ENCODE data around the gene GAS5.
"Not testable (repeated sequence)": the region's sequence is repeated elsewhere in the genome, so short reads cannot be mapped to it uniquely, and the experiment has no call there.

Gene GAS5

DNA sequence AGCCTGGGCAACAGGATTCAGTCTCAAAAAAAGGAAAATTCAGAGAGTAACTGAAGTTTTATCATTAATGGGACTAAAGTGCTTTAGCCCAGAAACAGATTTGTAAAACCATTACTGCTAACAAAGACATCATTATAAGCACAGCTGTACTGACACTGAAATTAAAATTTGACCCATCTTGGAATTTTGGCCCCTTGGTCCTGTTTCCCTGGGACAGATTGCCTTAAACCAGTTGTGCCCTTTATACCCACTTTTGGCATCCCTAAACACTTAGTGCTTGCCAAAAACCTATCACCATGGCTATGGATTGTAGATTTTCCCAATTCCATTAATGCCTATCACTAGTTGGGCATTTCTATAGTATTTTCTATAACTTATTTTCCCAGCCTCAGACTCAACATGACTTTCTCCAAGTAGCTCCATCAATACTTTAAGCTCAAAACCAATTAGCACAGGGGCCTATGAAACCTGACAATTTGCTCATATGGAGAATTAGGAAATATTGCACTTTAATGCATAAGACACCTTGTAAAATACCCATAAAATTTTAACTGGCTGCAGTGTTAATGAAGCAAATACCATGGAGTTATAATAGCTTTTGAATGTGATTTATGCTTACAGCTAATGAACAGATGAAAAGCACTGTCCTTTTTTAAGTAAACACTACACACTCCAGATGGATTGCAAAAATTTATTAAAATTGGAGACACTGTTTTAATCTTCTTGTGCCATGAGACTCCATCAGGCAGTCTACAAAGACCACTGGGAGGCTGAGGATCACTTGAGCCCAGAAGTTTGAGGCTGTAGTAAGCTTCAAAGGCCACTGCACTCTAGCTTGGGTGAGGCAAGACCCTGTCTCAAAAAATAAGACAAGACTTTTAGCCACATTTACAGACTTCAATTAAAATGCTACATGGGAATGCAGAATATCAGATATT lies 4.3 kb downstream of the GAS5 start:
- no peak overlapping the region for H3K4me3 ChIP-seq
- TF ChIP-seq Cebpa-rat (IDR thresholded peaks at IDR 0.05): no peak
- peaks cover 71% of the 10 kb centered on the region for H3K36me3 ChIP-seq
- peaks cover 26% of the 10 kb centered on the region for H3K4me1 ChIP-seq
- H3K27ac ChIP-seq: no peak overlapping the region
- no peaks in the 10 kb centered on the region for H3K9me3 ChIP-seq
- H3K27me3 ChIP-seq: no peaks in the 10 kb centered on the region
- H4K20me1 ChIP-seq: peaks cover 61% of the 10 kb centered on the region
- no peak overlapping the region for H3K9ac ChIP-seq
- H3K4me2 ChIP-seq: peak overlapping the region; percentile 86

DNA sequence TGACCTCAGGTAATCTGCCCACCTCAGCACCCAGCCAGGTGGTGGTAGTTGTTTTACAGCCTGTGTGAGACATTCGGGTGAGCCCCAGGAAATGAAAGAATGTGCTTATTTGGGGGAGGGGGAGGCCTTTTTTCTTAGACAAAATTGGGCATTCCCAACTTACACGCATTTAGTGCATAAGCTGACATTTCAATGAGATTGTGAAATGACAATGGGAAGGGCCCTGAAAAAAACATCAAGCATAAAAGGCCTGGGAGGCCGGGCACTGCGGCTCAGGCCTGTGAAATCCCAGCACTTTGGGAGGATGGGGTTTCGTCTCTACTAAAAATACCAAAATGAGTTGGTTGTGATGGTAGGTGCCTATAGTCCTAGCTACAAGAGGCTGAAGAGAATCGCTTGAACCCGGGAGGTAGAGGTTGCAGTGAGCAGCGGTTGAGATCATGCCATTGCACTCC lies 5.0 kb downstream of the GAS5 start:
- peaks cover 26% of the 10 kb centered on the region for H3K4me1 ChIP-seq
- no peak overlapping the region for H3K9ac ChIP-seq
- no peak overlapping the region for H3K27ac ChIP-seq
- H3K4me3 ChIP-seq: no peak overlapping the region
- peaks cover 78% of the 10 kb centered on the region for H3K36me3 ChIP-seq
- peaks cover 61% of the 10 kb centered on the region for H4K20me1 ChIP-seq
- TF ChIP-seq Cebpa-rat (IDR thresholded peaks at IDR 0.05): no peak
- H3K27me3 ChIP-seq: no peaks in the 10 kb centered on the region
- H3K4me2 ChIP-seq: no peak overlapping the region
- H3K9me3 ChIP-seq: no peaks in the 10 kb centered on the region

DNA sequence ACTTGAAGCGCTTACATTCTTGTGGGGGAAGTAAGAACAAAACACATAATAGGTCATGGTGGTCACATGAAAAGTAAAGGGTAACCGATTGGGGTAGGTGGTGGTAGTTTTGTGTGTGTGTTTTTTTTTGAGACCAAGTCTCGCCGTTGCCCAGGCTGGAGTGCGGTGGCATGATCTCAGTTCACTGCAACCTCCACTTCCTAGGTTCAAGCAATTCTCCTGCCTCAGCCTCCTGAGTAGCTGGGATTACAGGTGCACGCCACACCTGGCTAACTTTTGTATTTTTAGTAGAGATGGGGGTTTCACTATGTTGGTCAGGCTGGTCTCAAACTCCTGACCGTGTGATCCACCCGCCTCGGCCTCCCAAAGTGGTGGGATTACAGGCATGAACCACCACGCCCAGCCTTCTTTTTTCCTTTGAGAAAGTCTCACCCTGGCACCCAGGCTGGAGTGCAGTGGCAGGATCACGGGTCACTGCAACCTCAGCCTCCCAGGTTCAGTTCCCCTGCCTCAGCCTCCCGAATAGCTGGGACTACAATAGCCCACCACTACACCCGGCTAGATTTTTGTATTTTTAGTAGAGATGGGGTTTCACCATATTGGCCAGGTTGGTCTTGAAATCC lies 5.5 kb downstream of the GAS5 start:
- H3K36me3 ChIP-seq: peaks cover 83% of the 10 kb centered on the region
- H3K9me3 ChIP-seq, H3K4me2 ChIP-seq, H3K27ac ChIP-seq, H3K27me3 ChIP-seq, H3K4me3 ChIP-seq, H3K9ac ChIP-seq: not testable (repeated sequence)
- H3K4me1 ChIP-seq: peaks cover 26% of the 10 kb centered on the region
- H4K20me1 ChIP-seq: peaks cover 60% of the 10 kb centered on the region

DNA sequence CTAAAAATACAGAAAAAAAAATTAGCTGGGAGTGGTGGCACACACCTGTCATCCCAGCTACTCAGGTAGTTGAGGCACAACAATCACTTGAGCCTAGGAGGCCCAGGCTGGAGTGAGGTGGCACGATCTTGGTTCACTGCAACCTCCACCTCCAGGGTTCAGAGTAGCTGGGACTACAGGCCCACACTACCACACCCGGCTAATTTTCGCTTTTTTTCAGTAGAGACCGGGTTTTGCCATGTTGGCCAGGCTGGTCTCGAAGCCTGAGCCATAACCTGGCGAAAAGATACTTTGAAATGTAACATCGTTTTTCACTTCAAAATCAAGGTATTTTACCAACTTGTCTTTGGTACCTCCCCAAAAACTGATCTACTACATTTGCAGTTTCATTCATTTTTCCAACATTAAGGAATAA lies 6.1 kb downstream of the GAS5 start:
- H3K27ac ChIP-seq: no peak overlapping the region
- H3K36me3 ChIP-seq: peaks cover 84% of the 10 kb centered on the region
- H4K20me1 ChIP-seq: peaks cover 55% of the 10 kb centered on the region

DNA sequence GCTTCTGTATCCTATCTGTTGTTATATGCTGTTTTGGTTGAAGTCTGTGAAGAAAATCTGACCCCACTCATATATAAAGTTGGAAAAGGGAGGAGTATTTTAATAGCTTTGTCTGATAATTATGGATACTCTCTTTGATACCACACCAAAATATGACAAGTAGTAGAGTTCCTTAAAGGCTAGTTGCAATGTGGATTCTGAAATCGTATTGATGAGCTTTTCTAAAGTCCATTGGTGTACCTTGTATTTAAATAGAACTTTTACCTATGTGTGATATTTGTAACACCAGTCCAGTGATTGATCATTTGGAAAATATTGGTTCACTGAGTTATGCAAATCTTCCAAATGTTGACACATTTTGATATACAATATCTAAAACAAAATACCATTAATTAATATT lies 7.7 kb downstream of the GAS5 start:
- Histone ChIP-seq H3K36me3 (peaks cover 84% of the 10 kb centered on the region), H3K9me3 (no peaks in the 10 kb centered on the region), H3K4me1 (peaks cover 12% of the 10 kb centered on the region), H3K9ac (no peak overlapping the region), H4K20me1 (peaks cover 38% of the 10 kb centered on the region), H3K4me3 (no peak overlapping the region), H3K27ac (no peak overlapping the region), H3K4me2 (no peak overlapping the region), H3K27me3 (no peaks in the 10 kb centered on the region)
- no peak for TF ChIP-seq Cebpa-rat (IDR thresholded peaks at IDR 0.05)

More for the DNA sequence above, 6.1 kb downstream of the GAS5 start:
- Histone ChIP-seq H3K4me1 (peaks cover 26% of the 10 kb centered on the region), H3K9ac (no peak overlapping the region), H3K9me3 (no peaks in the 10 kb centered on the region), H3K4me2 (no peak overlapping the region), H3K27me3 (no peaks in the 10 kb centered on the region), H3K4me3 (no peak overlapping the region)
- no peak for TF ChIP-seq Cebpa-rat (IDR thresholded peaks at IDR 0.05)

DNA sequence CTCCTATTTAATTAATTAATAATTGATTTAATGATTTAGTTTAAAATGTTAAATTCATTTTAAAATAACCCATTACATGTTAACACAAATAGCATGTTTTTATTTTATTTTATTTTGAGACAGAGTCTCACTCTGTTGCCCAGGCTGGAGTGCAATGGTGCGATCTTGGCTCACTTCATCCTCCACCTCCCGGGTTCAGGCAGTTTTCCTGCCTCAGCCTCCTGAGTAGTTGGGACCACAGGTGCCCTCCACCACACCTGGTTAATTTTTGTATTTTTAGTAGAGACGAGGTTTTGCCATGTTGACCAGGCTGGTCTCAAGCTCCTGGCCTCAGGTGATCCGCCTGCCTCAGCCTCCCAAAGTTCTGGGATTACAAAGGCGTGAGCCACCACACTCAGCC lies 8.2 kb downstream of the GAS5 start:
- not testable (repeated sequence) for H3K27me3 ChIP-seq, H3K9me3 ChIP-seq, H3K4me2 ChIP-seq, H3K9ac ChIP-seq, H3K4me1 ChIP-seq, H3K27ac ChIP-seq, H3K4me3 ChIP-seq
- peaks cover 33% of the 10 kb centered on the region for H4K20me1 ChIP-seq
- H3K36me3 ChIP-seq: peaks cover 84% of the 10 kb centered on the region

DNA sequence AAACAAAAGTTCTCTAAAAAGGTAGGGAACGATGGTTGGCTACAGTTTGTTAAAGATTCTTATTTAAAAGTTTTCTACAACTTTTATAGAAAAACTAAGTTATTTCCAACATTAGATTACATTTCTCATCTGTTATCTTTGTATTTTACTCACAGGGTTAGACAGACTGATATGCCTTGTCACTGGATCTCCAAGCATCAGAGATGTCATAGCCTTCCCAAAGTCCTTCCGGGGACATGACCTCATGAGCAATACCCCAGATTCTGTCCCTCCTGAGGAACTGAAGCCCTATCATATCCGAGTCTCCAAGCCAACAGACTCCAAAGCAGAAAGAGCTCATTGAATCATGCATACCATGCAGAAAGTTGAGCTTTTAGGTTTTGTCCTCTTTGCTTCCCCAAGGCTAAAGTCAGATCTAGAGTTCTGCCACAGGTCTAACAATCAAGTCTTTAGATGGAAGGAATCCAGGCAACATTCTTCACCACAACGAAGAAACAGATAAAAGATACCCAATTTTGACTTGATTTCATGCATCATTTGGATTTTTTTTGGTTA lies 10.3 kb downstream of the GAS5 start:
- Histone ChIP-seq H3K27me3 (no peaks in the 10 kb centered on the region), H3K4me1 (no peaks in the 10 kb centered on the region), H3K4me2 (no peak overlapping the region), H3K4me3 (no peak overlapping the region), H3K9ac (no peak overlapping the region), H3K27ac (no peak overlapping the region), H4K20me1 (peaks cover 12% of the 10 kb centered on the region), H3K36me3 (peaks cover 84% of the 10 kb centered on the region), H3K9me3 (no peaks in the 10 kb centered on the region)
- no peak for TF ChIP-seq Cebpa-rat (IDR thresholded peaks at IDR 0.05)

DNA sequence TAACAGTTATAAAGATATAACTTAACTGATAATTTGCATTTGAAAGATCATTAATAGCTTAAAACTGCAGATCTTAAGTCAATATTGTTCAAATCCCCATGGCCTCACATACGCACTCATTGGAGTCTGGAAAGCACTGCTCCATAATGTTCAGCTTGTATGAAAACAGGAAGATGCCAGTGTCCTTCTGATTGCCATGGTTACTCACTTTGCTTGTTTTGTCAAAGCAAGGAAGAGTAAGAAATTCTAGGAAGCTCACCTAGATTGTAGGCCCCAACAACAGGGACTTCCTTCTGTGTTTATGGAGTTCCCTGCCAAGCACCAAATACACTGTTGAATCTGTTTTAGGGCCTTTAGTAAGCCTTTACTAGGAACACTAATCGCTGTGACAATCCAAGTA lies 10.9 kb downstream of the GAS5 start:
- no peak overlapping the region for H3K27ac ChIP-seq

DNA sequence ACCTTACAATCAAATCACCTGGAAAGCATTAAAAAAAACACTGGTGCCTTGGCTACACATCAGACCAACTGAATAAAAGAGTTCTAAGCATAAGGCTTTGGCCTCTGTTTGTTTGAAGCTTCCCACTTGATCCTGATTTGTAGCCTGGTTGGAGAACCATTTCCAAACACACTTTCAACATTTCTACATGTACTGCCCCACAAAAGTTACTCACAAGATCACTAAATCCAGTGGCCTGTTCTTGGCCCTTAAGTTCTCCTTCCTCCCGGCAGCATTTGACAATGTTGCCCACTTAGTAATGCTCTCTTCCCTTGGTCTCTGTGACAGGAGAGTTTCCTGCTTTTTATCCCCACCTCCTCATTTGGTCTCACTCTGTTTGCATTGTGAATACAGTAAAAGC lies 11.8 kb downstream of the GAS5 start:
- no peak overlapping the region for H3K9ac ChIP-seq
- no peaks in the 10 kb centered on the region; the same call in 1 of the 2 replicates for H4K20me1 ChIP-seq
- H3K4me1 ChIP-seq: no peaks in the 10 kb centered on the region
- no peak overlapping the region for H3K4me2 ChIP-seq
- H3K9me3 ChIP-seq: no peaks in the 10 kb centered on the region
- peaks cover 84% of the 10 kb centered on the region for H3K36me3 ChIP-seq
- H3K27ac ChIP-seq: no peak overlapping the region
- H3K27me3 ChIP-seq: no peaks in the 10 kb centered on the region
- TF ChIP-seq Cebpa-rat (IDR thresholded peaks at IDR 0.05): no peak
- no peak overlapping the region for H3K4me3 ChIP-seq

More for the DNA sequence above, 10.9 kb downstream of the GAS5 start:
- H3K4me3 ChIP-seq: no peak overlapping the region
- H3K9ac ChIP-seq: no peak overlapping the region
- no peaks in the 10 kb centered on the region for H3K9me3 ChIP-seq
- H4K20me1 ChIP-seq: peaks cover 7% of the 10 kb centered on the region
- no peaks in the 10 kb centered on the region for H3K4me1 ChIP-seq
- H3K36me3 ChIP-seq: peaks cover 84% of the 10 kb centered on the region
- TF ChIP-seq Cebpa-rat (IDR thresholded peaks at IDR 0.05): no peak
- H3K27me3 ChIP-seq: no peaks in the 10 kb centered on the region
- H3K4me2 ChIP-seq: no peak overlapping the region

DNA sequence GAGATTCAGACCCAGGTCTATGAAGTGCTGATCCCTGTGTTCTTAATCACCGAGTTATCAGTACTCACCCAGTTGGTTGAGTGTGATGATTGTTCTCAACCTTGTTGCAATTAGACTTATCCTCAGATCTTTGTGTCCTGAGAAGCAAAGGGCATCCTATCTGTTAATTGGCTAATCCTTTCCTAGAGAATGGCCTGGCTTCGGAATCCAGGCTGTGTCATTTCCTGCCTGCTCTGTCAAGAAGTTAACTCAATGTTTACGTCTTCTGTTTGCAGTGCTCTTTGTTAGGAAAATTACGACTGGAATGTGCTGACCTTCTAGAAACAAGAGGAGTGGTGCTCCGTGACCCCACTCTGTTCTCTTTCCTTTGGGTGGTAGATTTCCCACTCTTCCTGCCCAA lies 14.7 kb downstream of the GAS5 start:
- Histone ChIP-seq H3K9ac (no peak overlapping the region), H3K4me1 (no peaks in the 10 kb centered on the region), H3K4me3 (no peak overlapping the region), H3K9me3 (no peaks in the 10 kb centered on the region), H3K27ac (no peak overlapping the region), H3K4me2 (no peak overlapping the region), H3K36me3 (peaks cover 87% of the 10 kb centered on the region), H3K27me3 (no peaks in the 10 kb centered on the region), H4K20me1 (no peaks in the 10 kb centered on the region; the same call in 1 of the 2 replicates)
- no peak for TF ChIP-seq Cebpa-rat (IDR thresholded peaks at IDR 0.05)

All from BLaER1 (cell line).